SH-SY5Y (cell line): ENCODE data around the gene KPNA2.

Experiments
- GATA2 ChIP-seq: IDR thresholded peaks from 2 replicates; pipeline ENCODE4 v1.6.1; 2011; ENCODE audit warnings: mild to moderate bottlenecking, low read depth, low read length
- GATA3 ChIP-seq: IDR thresholded peaks from 2 replicates; pipeline ENCODE4 v1.6.1; 2011; ENCODE audit warnings: low read depth, mild to moderate bottlenecking, low read length, moderate library complexity

DNA sequence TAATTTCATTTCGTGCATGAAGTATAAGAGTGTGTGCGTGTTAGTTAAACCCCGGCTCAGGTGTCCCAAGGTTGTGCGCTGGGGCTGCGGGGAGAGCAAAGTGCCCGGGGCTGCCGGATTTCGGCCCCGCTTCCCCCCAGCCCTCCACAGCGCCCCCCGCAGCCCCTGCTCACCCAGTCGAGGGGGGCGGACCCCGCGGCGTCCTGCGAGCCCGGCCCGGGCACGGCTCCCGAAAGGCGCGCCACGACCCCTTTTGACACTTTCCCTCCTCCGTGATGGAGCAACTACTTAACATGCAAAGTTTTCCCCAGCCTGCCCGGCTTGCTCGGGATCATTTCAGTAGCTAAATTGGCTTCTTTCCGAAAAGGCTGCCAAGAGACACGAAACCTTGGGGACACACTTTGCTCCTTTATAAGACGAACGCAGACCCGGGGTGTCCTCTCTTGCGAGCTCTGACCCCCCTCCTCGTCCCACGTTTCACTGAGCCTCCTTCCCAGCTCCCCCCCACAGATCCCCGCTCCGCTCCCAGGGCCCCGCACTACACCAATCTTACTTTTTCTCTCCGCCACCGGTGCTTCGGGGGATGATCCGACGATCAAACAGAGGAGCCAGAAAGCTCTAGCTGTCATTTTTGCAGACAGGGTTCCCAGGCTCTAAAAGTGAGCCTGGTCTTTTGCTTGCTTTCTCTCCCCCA, 39.8 kb upstream of the KPNA2 start:
- no peak for TF ChIP-seq GATA2
- no peak for TF ChIP-seq GATA3
